ENCODE data around the gene PPTC7. TPM values are rescaled to one million over a fixed set of nuclear protein-coding genes. Genes with fewer than 3 reads are reported as not detected.

Gene PPTC7
- total and polyA plus RNA-seq, 2 of the 4 experiments (the other 2 are of a cell fraction), result 4.1 to 6.8 TPM

- POLR2A ChIA-PET (ENCODE audit: unreplicated experiment), result no interaction called here
- in situ Hi-C loops (cut with MboI; ENCODE audit: low sequenced_read_pairs), result no loop called here
These were observed 3.4 kb downstream of the PPTC7 start for GRCh38 chr12:110579535-110580253.

More at GRCh38 chr12:110579535-110580253, 3.4 kb downstream of the PPTC7 start:
- ATAC-seq (ENCODE audit: low read depth), result no peak
- H3K79me1 ChIP-seq (ENCODE audit: low read depth in 1 of 2, low read length in 2 of 2), result peaks cover 17 to 60% of the 10 kb centered on the region in 2 experiments
- peaks cover 11% of the 10 kb centered on the region for H3K4me1 ChIP-seq (ENCODE audit: control insufficient read depth, insufficient read depth, low read length)
- no peak overlapping the region for H2BK15ac ChIP-seq (ENCODE audit: low read depth, low read length)
- no peaks in the 10 kb centered on the region for H3K36me3 ChIP-seq (ENCODE audit: control insufficient read depth, insufficient read depth, low read length)
- no peak overlapping the region for H4K91ac ChIP-seq (ENCODE audit: insufficient read depth, low read depth, low read length)
- dilution Hi-C loops (cut with HindIII; ENCODE audit: low sequenced_read_pairs, unreplicated experiment), result no loop called here
- CTCF ChIA-PET, result interaction anchor here (0.7 to 1.0 kb wide), 2 partner anchors 28 to 111 kb away, joined by 3 read pairs; partner anchors contain the start of gene FAM216A
- H4K8ac ChIP-seq (ENCODE audit: low read depth in 2 of 2, low read length in 2 of 2), result no peak overlapping the region
- no peak overlapping the region for H3K4me2 ChIP-seq (ENCODE audit: low read depth, low read length)
- WGBS, 2 experiments (ENCODE audit: extremely low coverage in 2 of 2, insufficient read length in 1 of 2), result 98% methylated on average over 8 of the region's 18 CpGs; no CpG with 5 or more reads in 1 of the 2 experiments
- H3K9me1 ChIP-seq (ENCODE audit: insufficient read depth, low read length), result peaks cover 10% of the 10 kb centered on the region
- H2BK120ac ChIP-seq (ENCODE audit: low read depth, low read length), result no peak overlapping the region
- no peak overlapping the region for H2BK5ac ChIP-seq (ENCODE audit: low read depth, low read length, poor library complexity, severe bottlenecking)
- intact Hi-C loops (cut with micrococcal nuclease), result loop anchor here (5.0 kb wide), 1 partner anchor 32 kb away; no protein-coding TSS in a partner anchor
- H2AK5ac ChIP-seq (ENCODE audit: low read depth, low read length), result no peak overlapping the region
- H3K27me3 ChIP-seq (ENCODE audit: control insufficient read depth, insufficient read depth, low read length), result no peaks in the 10 kb centered on the region
- no peak overlapping the region for H3K27ac ChIP-seq (ENCODE audit: insufficient read depth, low read length)
- H2AFZ ChIP-seq (replicated peaks; ENCODE audit: low read length, poor library complexity), result no peak overlapping the region
- no peak for DNase-seq
- H3K56ac ChIP-seq (ENCODE audit: extremely low read depth, insufficient read depth, low read length), result no peak overlapping the region
- H3K14ac ChIP-seq (replicated peaks; ENCODE audit: low read depth, low read length), result peak overlapping the region; percentile 41; the same call in 1 of the 2 replicates
- no peak overlapping the region for H3K9ac ChIP-seq (ENCODE audit: low read depth, low read length)
- no peak overlapping the region for H3K18ac ChIP-seq (ENCODE audit: low read depth, low read length)
- H3K23ac ChIP-seq (ENCODE audit: low read depth, low read length), result peak overlapping the region; percentile 83; the same call in 1 of the 2 replicates
- no TSS peak for BruUV-seq (replicated peaks)
- peaks cover 52% of the 10 kb centered on the region for H4K20me1 ChIP-seq (ENCODE audit: insufficient read depth, low read length)
- H2BK20ac ChIP-seq (ENCODE audit: low read depth, low read length), result no peak overlapping the region
- 0 out of 2 replicates have a peak overlapping the region, but pooled peaks have one; percentile 60 for H3K4ac ChIP-seq (ENCODE audit: low read depth, low read length)
- H4K5ac ChIP-seq (ENCODE audit: low read depth, low read length), result no peak overlapping the region
- no peak for TF ChIP-seq NFE2L2 (IDR thresholded peaks at IDR 0.05; ENCODE audit: low read depth, low read length)
- TF ChIP-seq, protein P1, sequence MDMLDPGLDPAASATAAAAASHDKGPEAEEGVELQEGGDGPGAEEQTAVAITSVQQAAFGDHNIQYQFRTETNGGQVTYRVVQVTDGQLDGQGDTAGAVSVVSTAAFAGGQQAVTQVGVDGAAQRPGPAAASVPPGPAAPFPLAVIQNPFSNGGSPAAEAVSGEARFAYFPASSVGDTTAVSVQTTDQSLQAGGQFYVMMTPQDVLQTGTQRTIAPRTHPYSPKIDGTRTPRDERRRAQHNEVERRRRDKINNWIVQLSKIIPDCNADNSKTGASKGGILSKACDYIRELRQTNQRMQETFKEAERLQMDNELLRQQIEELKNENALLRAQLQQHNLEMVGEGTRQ (IDR thresholded peaks at IDR 0.05; ENCODE audit: low read depth, low read length), result no peak
- TF ChIP-seq CHD1 (IDR thresholded peaks at IDR 0.05; ENCODE audit: low read depth, low read length), result no peak
- TF ChIP-seq RFX5 (IDR thresholded peaks at IDR 0.05; ENCODE audit: low read depth, low read length), result no peak
- no peak for TF ChIP-seq CEBPB (IDR thresholded peaks at IDR 0.05; ENCODE audit: low read depth, low read length)
- no peak for TF ChIP-seq BHLHE40 (IDR thresholded peaks at IDR 0.05; ENCODE audit: low read depth, low read length)
- no peak for TF ChIP-seq MAFK (IDR thresholded peaks at IDR 0.05; ENCODE audit: low read depth, low read length)
- TF ChIP-seq SMC3 (IDR thresholded peaks at IDR 0.05; ENCODE audit: low read depth, low read length), result no peak
- no peak for TF ChIP-seq RAD21 (IDR thresholded peaks at IDR 0.05; ENCODE audit: low read length)
- TF ChIP-seq MXI1 (IDR thresholded peaks at IDR 0.05; ENCODE audit: borderline replicate concordance, low read depth, low read length), result no peak
- TF ChIP-seq RCOR1 (IDR thresholded peaks at IDR 0.05; ENCODE audit: insufficient replicate concordance, low read length), result no peak
- H3K9me3 ChIP-seq (ENCODE audit: control insufficient read depth, insufficient read depth, low read length), result no peaks in the 10 kb centered on the region
- H2AK9ac ChIP-seq (replicated peaks; ENCODE audit: low read depth, low read length, poor library complexity), result no peak overlapping the region
- no peak overlapping the region for H3K4me3 ChIP-seq (ENCODE audit: insufficient read depth, low read depth, low read length)
